HepG2 (cell line): ENCODE measurements around the gene WIZ. TPM values are rescaled to one million over a fixed set of nuclear protein-coding genes. Genes with fewer than 3 reads are reported as not detected.
A peak's percentile ranks its signal among the peaks of the same experiment; 100 is the strongest.

Experiments
- ATAC-seq: fragments of 200-7000 bp; cut with Tn5 transposase; 3 replicates; pipeline ENCODE4 v1.9.1; 2020; ENCODE audit warnings: mild to moderate bottlenecking, moderate library complexity
- BruUV-seq: library from RNA; stranded (reverse); fragments of 400-500 nt; replicated peaks from 2 replicates; lab custom pipeline; 2021; lab: Mats Ljungman, UMichigan
- CTCF ChIA-PET: fragments of 300-600 bp; formaldehyde crosslinking; extraction: SDS; loops from one replicate; lab custom pipeline; 2021; ENCODE audit warnings: low total read pairs, inconsistent platforms, low intra/inter-chr PET ratio; lab: Yijun Ruan, JAX
- POLR2A ChIA-PET: fragments of 350-600 bp; sonication (Branson Sonifier 250); formaldehyde crosslinking; loops from one replicate; lab custom pipeline; 2020; ENCODE audit warnings: antibody characterized with exemption, inconsistent platforms; lab: Yijun Ruan, JAX
- DNase-seq: peaks from one replicate; pipeline ENCODE4 v3.0.0-alpha.2; 2015; ENCODE audit warnings: low spot score
- FAIRE-seq: peaks from 3 replicates; lab custom pipeline; 2011; peaks lifted over from hg19 to GRCh38; lab: Jason Lieb, UNC
- H2AFZ ChIP-seq: one replicate; pipeline ENCODE4 v1.6.1; 2011; ENCODE audit warnings: low read length, inconsistent platforms
- H3K27ac ChIP-seq: fragments of 300-600 bp; 3 replicates; pipeline ENCODE4 v1.8.0; 2011; ENCODE audit warnings: mixed run types, mild to moderate bottlenecking, mixed read lengths, low read length, inconsistent platforms; ENCODE audit not compliant: insufficient read depth; ENCODE audit errors: extremely low read length
- H3K27me3 ChIP-seq, 2 experiments: fragments of 200-600 bp in 1 of 2; 2 replicates in 1 of 2; 3 replicates in 1 of 2; pipeline versions ENCODE4 v1.6.0 to v1.8.0; 2011; ENCODE audit warnings: low read length in 2 of 2, mild to moderate bottlenecking in 2 of 2, moderate library complexity in 2 of 2, inconsistent platforms in 1 of 2; ENCODE audit not compliant: insufficient read depth in 2 of 2, control insufficient read depth in 1 of 2
- H3K36me3 ChIP-seq, 2 experiments: fragments of 200-600 bp in 1 of 2; replicated peaks in 1 of 2; 2 replicates in 1 of 2; 3 replicates in 1 of 2; pipeline versions ENCODE4 v1.5.1 to v1.8.0; 2011; ENCODE audit warnings: low read length in 2 of 2, inconsistent platforms in 1 of 2; ENCODE audit not compliant: insufficient read depth in 2 of 2, control insufficient read depth in 1 of 2
- H3K4me1 ChIP-seq: 2 replicates; pipeline ENCODE4 v1.5.1; 2012; ENCODE audit warnings: low read length, inconsistent platforms; ENCODE audit not compliant: insufficient read depth
- H3K4me2 ChIP-seq: 2 replicates; pipeline ENCODE4 v1.6.0; 2011; ENCODE audit warnings: low read depth, low read length, inconsistent platforms
- H3K4me3 ChIP-seq, 3 experiments: fragments of 200-600 bp in 1 of 3; sonication (generic), shearing (Covaris generic) in 1 of 3; replicated peaks in 1 of 3; 2 replicates each; pipeline ENCODE4 v1.5.1; 2011 to 2016; ENCODE audit warnings: low read length in 3 of 3, inconsistent platforms in 2 of 3, low read depth in 2 of 3, mild to moderate bottlenecking in 2 of 3, control low read depth in 1 of 3, mixed read lengths in 1 of 3; ENCODE audit not compliant: insufficient read depth in 1 of 3
- H3K79me2 ChIP-seq: one replicate; pipeline ENCODE4 v1.6.1; 2011; ENCODE audit warnings: low read length, inconsistent platforms; ENCODE audit not compliant: insufficient read depth
- H3K9ac ChIP-seq: 2 replicates; pipeline ENCODE4 v1.6.0; 2011; ENCODE audit warnings: mild to moderate bottlenecking, low read depth, low read length, inconsistent platforms; ENCODE audit not compliant: insufficient read depth
- H3K9me3 ChIP-seq: 2 replicates; pipeline ENCODE4 v1.5.1; 2012; ENCODE audit warnings: mild to moderate bottlenecking, low read length
- H4K20me1 ChIP-seq: 2 replicates; pipeline ENCODE4 v1.6.0; 2011; ENCODE audit warnings: inconsistent platforms, mild to moderate bottlenecking, low read length, moderate library complexity; ENCODE audit not compliant: insufficient read depth
- AFF4 ChIP-seq: sonication (generic); formaldehyde crosslinking; IDR thresholded peaks from 2 replicates; pipeline ENCODE4 v1.4.0; 2020; ENCODE audit warnings: missing genetic modification reagents
- ATAD3A ChIP-seq: sonication (generic); formaldehyde crosslinking; IDR thresholded peaks from 2 replicates; pipeline ENCODE4 v1.4.0; 2020; ENCODE audit warnings: missing genetic modification reagents
- ATF1 ChIP-seq: IDR thresholded peaks from 2 replicates; pipeline ENCODE4 v1.6.1; 2016; ENCODE audit warnings: mild to moderate bottlenecking, control low read depth
- GPN1 ChIP-seq: sonication (generic); formaldehyde crosslinking; IDR thresholded peaks from 2 replicates; pipeline ENCODE4 v1.5.1; 2020; ENCODE audit warnings: missing genetic modification reagents, borderline replicate concordance
- HHEX ChIP-seq: IDR thresholded peaks from 2 replicates; pipeline ENCODE4 v1.6.1; 2016; ENCODE audit warnings: control low read depth
- HMG20A ChIP-seq: IDR thresholded peaks from 2 replicates; pipeline ENCODE4 v1.6.1; 2016; ENCODE audit warnings: borderline replicate concordance
- HNRNPK ChIP-seq: fragments of 200-400 bp; formaldehyde crosslinking; IDR thresholded peaks from 2 replicates; pipeline ENCODE4 v1.6.1; 2018; ENCODE audit warnings: low read length, low read depth, moderate library complexity, mild to moderate bottlenecking; ENCODE audit not compliant: poor library complexity, severe bottlenecking
- KMT2B ChIP-seq: IDR thresholded peaks from 2 replicates; pipeline ENCODE4 v1.6.1; 2016; ENCODE audit warnings: missing genetic modification reagents, missing compliant biosample characterization
- RBAK ChIP-seq: sonication (generic); formaldehyde crosslinking; IDR thresholded peaks from 2 replicates; pipeline ENCODE4 v1.5.1; 2020; ENCODE audit warnings: mild to moderate bottlenecking, missing genetic modification reagents
- SMYD3 ChIP-seq: sonication (generic); formaldehyde crosslinking; IDR thresholded peaks from 2 replicates; pipeline ENCODE4 v1.8.1; 2023; ENCODE audit warnings: mild to moderate bottlenecking, missing genetic modification reagents
- SOX5 ChIP-seq: IDR thresholded peaks from 2 replicates; pipeline ENCODE4 v1.6.1; 2016; ENCODE audit warnings: borderline replicate concordance
- SP1 ChIP-seq, 2 experiments: fragments of 450-650 bp in 1 of 2; sonication (generic) in 1 of 2; formaldehyde crosslinking in 1 of 2; IDR thresholded peaks; 2 replicates each; pipeline versions ENCODE4 v1.4.0 to v1.6.1; 2016 to 2020; ENCODE audit warnings: missing genetic modification reagents in 1 of 2
- XRCC5 ChIP-seq: fragments of 200-400 bp; formaldehyde crosslinking; optimal IDR thresholded peaks from 2 replicates; pipeline ENCODE3; 2017; ENCODE audit warnings: mild to moderate bottlenecking, low read length
- ZBTB43 ChIP-seq: sonication (generic); formaldehyde crosslinking; conservative IDR thresholded peaks from 2 replicates; pipeline ENCODE4 v1.4.0; 2020; ENCODE audit warnings: missing genetic modification reagents
- ZNF317 ChIP-seq: sonication (generic); formaldehyde crosslinking; IDR thresholded peaks from 2 replicates; pipeline ENCODE4 v1.5.0; 2020; ENCODE audit warnings: mild to moderate bottlenecking, missing genetic modification reagents
- ZNF33B ChIP-seq: sonication (generic); formaldehyde crosslinking; IDR thresholded peaks from 2 replicates; pipeline ENCODE4 v1.5.1; 2020; ENCODE audit warnings: mild to moderate bottlenecking, missing genetic modification reagents
- ZNF598 ChIP-seq: sonication (generic); formaldehyde crosslinking; IDR thresholded peaks from 2 replicates; pipeline ENCODE4 v1.5.1; 2020; ENCODE audit warnings: mild to moderate bottlenecking, missing genetic modification reagents, borderline replicate concordance
- ZNF605 ChIP-seq: sonication (generic); formaldehyde crosslinking; IDR thresholded peaks from 2 replicates; pipeline ENCODE4 v1.8.0; 2022; ENCODE audit warnings: mild to moderate bottlenecking, missing genetic modification reagents
- ZNF629 ChIP-seq: sonication (generic); formaldehyde crosslinking; conservative IDR thresholded peaks from 2 replicates; pipeline ENCODE4 v1.5.0; 2020; ENCODE audit warnings: missing genetic modification reagents
- ZNF777 ChIP-seq: sonication (generic); formaldehyde crosslinking; IDR thresholded peaks from 2 replicates; pipeline ENCODE4 v1.4.0; 2020; ENCODE audit warnings: missing genetic modification reagents
- ZNF83 ChIP-seq: sonication (generic); formaldehyde crosslinking; IDR thresholded peaks from 2 replicates; pipeline ENCODE4 v1.4.0; 2020; ENCODE audit warnings: missing genetic modification reagents, mild to moderate bottlenecking, borderline replicate concordance
- ZSCAN22 ChIP-seq: sonication (generic); formaldehyde crosslinking; IDR thresholded peaks from 2 replicates; pipeline ENCODE4 v1.4.0; 2020; ENCODE audit warnings: mild to moderate bottlenecking, missing genetic modification reagents
- WGBS: methylation state at CpG from one replicate; pipeline ENCODE4 v1.1.6; 2017; ENCODE audit warnings: low lambda C conversion rate; 5-methylcytosine and 5-hydroxymethylcytosine counted together
- in situ Hi-C: cut with HindIII; loops from 2 replicates; pipeline ENCODE4 v1.10.0; 2017; ENCODE audit warnings: low pct_unique_long_range_greater_than_20kb; ENCODE audit not compliant: extremely low pct_ligation_motif_present
- intact Hi-C: fragments of 100-400 bp; cut with micrococcal nuclease; formaldehyde crosslinking; loops from one replicate; pipeline ENCODE4 v1.10.0; 2022; ENCODE audit not compliant: unreplicated experiment
- polyA plus RNA-seq, 8 experiments: library from polyadenylated mRNA; depleted of rRNA in 3 of 8; stranded (reverse) in 7 of 8; unstranded in 1 of 8; fragments of >200 nt; fragmentation: Illumina TruSeq in 4 of 8; extraction: Trizol in 4 of 8; gene quantifications; 2 replicates each; pipeline versions ENCODE4 v1.2.1 to v1.2.3, GENCODE V29; 2011 to 2016; ENCODE audit warnings: low read depth in 4 of 8, missing spikeins in 1 of 8, mixed read lengths in 1 of 8; ENCODE audit not compliant: insufficient read depth in 1 of 8
- total RNA-seq, 5 experiments: library from RNA; depleted of rRNA; stranded (reverse); fragments of >200 nt; fragmentation: Illumina TruSeq; extraction: Trizol; gene quantifications; 2 replicates each; pipeline ENCODE4 v1.2.3, GENCODE V29; 2016; ENCODE audit warnings: low read depth in 1 of 5

Gene WIZ
- total and polyA plus RNA-seq, 2 of the 13 experiments (the other 11 are each of a cell fraction or from before 2014, with no cell fraction given), result 4.7 to 4.8 TPM

GRCh38 chr19:15418231-15418578 is 31.6 kb downstream of the WIZ start (continued):
- no peak for TF ChIP-seq ZNF629 (CRISPR knock-in tag)
- TF ChIP-seq SOX5 (CRISPR knock-in tag), result no peak
- no peak for TF ChIP-seq ZBTB43 (CRISPR knock-in tag)
- TF ChIP-seq SP1 (IDR thresholded peaks at IDR 0.05), result no peak
- TF ChIP-seq SP1 (CRISPR knock-in tag; IDR thresholded peaks at IDR 0.05), result no peak

- Histone ChIP-seq H4K20me1 (peaks cover 24% of the 10 kb centered on the region), H3K27ac (peak overlapping the region; percentile 81), H3K4me2 (peak overlapping the region; percentile 90), H2AFZ (no peak overlapping the region), H3K4me3 (peak overlapping the region; percentile 84 to 97 (median 85)), H3K36me3 (peaks cover under 1 to 3% of the 10 kb centered on the region in 2 experiments; a peak in 2 of 5 replicates), H3K27me3 (no peaks in the 10 kb centered on the region; a peak in 1 of 5 replicates), H3K9me3 (no peaks in the 10 kb centered on the region), H3K9ac (peak overlapping the region; percentile 98), H3K79me2 (peaks cover 56% of the 10 kb centered on the region), H3K4me1 (peaks cover 45% of the 10 kb centered on the region)
- ChIA-PET POLR2A (interaction anchor here (0.6 to 4.0 kb wide), 6 partner anchors 8 to 143 kb away, joined by 3 to 67 read pairs (median 6); partner anchors contain the start of genes AKAP8 and PGLYRP2), CTCF (interaction anchor here (3.0 kb wide), 1 partner anchor 139 kb away, joined by 35 read pairs; no protein-coding TSS in a partner anchor)
- FAIRE-seq (no peak), DNase-seq (no peak), ATAC-seq (no peak)
- in situ Hi-C loops, result no loop called here
- intact Hi-C loops, result loop anchor here (5.0 kb wide), 1 partner anchor 155 kb away; no protein-coding TSS in a partner anchor
- WGBS, result 20% methylated on average over 6 of the region's 9 CpGs
- BruUV-seq, result TSS peak; percentile 57
- TF ChIP-seq GPN1 (CRISPR knock-in tag) (no peak), ZNF33B (no peak), ZNF83 (CRISPR knock-in tag) (no peak), ZNF777 (CRISPR knock-in tag) (no peak), ZNF598 (no peak), HNRNPK (no peak), KMT2B (CRISPR knock-in tag) (no peak), ATAD3A (CRISPR knock-in tag) (no peak), XRCC5 (no peak), ZNF317 (CRISPR knock-in tag) (no peak), ATF1 (CRISPR knock-in tag) (no peak), HHEX (no peak), SMYD3 (no peak), HMG20A (CRISPR knock-in tag) (no peak), RBAK (no peak), ZNF605 (CRISPR knock-in tag) (no peak), ZSCAN22 (CRISPR knock-in tag) (no peak), AFF4 (no peak)
These were observed 32.1 kb downstream of the WIZ start for GRCh38 chr19:15417699-15418098.
